Vagina (tissue), 2 donors: ENCODE measurements around the gene PTPRN2. TPM values are rescaled to one million over a fixed set of nuclear protein-coding genes. Genes with fewer than 3 reads are reported as not detected.

Experiments
- DNase-seq, 2 donors: peaks; one replicate each; pipeline ENCODE4 v3.0.0-alpha.2; 2017; ENCODE audit errors: extremely low spot score in 2 of 2
- H3K27ac ChIP-seq: fragments of 200-600 bp; sonication (generic); one replicate; pipeline ENCODE4 v1.5.1; 2019
- H3K27me3 ChIP-seq: fragments of 200-600 bp; sonication (generic); one replicate; pipeline ENCODE4 v1.5.1; 2019
- H3K36me3 ChIP-seq, 2 donors: fragments of 200-600 bp; sonication (generic); one replicate each; pipeline ENCODE4 v1.5.1; 2017 to 2019
- H3K4me1 ChIP-seq: fragments of 200-600 bp; sonication (generic); one replicate; pipeline ENCODE4 v1.5.1; 2019
- H3K4me3 ChIP-seq, 2 donors: fragments of 200-600 bp; sonication (generic); 1 replicate in 1 of 2; 2 replicates in 1 of 2; pipeline ENCODE4 v1.5.1; 2016 to 2019
- H3K9me3 ChIP-seq: fragments of 200-600 bp; sonication (generic); one replicate; pipeline ENCODE4 v1.5.1; 2019
- POLR2A ChIP-seq, 2 donors: fragments of 450-650 bp; IDR thresholded peaks; one replicate each; pipeline ENCODE4 v1.6.1; 2017; ENCODE audit warnings: antibody characterized with exemption in 2 of 2, mild to moderate bottlenecking in 2 of 2, moderate library complexity in 2 of 2
- POLR2AphosphoS5 ChIP-seq, 2 donors: sonication (generic); formaldehyde crosslinking; IDR thresholded peaks; one replicate each; pipeline ENCODE4 v1.9.0; 2017; ENCODE audit warnings: antibody characterized with exemption in 2 of 2, mild to moderate bottlenecking in 2 of 2, low read depth in 1 of 2; ENCODE audit not compliant: insufficient read depth in 1 of 2
- intact Hi-C: fragments of 100-400 bp; cut with DNase I; formaldehyde crosslinking; loops from one replicate; pipeline ENCODE4 v1.15.1; 2023
- total RNA-seq: library from RNA; depleted of rRNA; stranded (reverse); fragments of >200 nt; gene quantifications from one replicate; pipeline ENCODE4 v1.2.3, GENCODE V29; 2016
- TF ChIP-seq, protein P1 (sequence below), 3 experiments: fragments of 450-650 bp in 2 of 3; fragments of 200-600 bp in 1 of 3; sonication (generic) in 1 of 3; IDR thresholded peaks; one replicate each; pipeline ENCODE4 v1.5.1; 2017 to 2019; ENCODE audit warnings: antibody characterized with exemption in 3 of 3, mild to moderate bottlenecking in 2 of 3, moderate library complexity in 2 of 3

Gene PTPRN2
- total RNA-seq, 1 donor from 2014 or later = 7.4 TPM

DNA sequence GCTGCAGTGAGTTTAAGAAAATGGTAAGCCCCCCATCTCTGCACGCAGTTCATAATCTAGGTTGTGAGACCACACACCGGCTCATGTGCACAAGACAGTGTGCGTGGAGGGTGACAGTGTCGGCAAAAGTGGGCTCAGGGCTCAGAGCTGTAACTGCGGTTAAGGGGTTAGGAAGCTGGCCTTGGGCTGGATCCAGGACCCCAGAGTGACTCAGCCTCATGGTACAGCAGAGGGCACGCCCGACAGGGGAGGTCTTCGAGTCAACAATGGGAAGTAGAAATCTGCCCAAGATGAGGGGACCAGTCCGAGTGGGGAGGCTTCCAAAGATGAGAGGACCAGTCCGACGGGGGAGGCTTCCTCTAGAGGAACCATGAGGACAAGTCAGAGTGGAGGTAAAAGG, 813.1 kb downstream of the PTPRN2 start:
- H3K27me3 ChIP-seq = no peaks in the 10 kb centered on the region
- H3K27ac ChIP-seq = no peak overlapping the region
- DNase-seq = no peak
- H3K9me3 ChIP-seq = no peaks in the 10 kb centered on the region
- intact Hi-C loops = no loop called here
- H3K36me3 ChIP-seq = no peaks in the 10 kb centered on the region
- TF ChIP-seq POLR2A (IDR thresholded peaks at IDR 0.05) (no peak), POLR2AphosphoS5 (IDR thresholded peaks at IDR 0.05; ENCODE audit: insufficient read depth in 1 of 2, low read depth in 1 of 2) (no peak)
- TF ChIP-seq, protein P1, sequence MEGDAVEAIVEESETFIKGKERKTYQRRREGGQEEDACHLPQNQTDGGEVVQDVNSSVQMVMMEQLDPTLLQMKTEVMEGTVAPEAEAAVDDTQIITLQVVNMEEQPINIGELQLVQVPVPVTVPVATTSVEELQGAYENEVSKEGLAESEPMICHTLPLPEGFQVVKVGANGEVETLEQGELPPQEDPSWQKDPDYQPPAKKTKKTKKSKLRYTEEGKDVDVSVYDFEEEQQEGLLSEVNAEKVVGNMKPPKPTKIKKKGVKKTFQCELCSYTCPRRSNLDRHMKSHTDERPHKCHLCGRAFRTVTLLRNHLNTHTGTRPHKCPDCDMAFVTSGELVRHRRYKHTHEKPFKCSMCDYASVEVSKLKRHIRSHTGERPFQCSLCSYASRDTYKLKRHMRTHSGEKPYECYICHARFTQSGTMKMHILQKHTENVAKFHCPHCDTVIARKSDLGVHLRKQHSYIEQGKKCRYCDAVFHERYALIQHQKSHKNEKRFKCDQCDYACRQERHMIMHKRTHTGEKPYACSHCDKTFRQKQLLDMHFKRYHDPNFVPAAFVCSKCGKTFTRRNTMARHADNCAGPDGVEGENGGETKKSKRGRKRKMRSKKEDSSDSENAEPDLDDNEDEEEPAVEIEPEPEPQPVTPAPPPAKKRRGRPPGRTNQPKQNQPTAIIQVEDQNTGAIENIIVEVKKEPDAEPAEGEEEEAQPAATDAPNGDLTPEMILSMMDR (IDR thresholded peaks at IDR 0.05) = no peak
- H3K4me3 ChIP-seq = no peak overlapping the region
- H3K4me1 ChIP-seq = no peaks in the 10 kb centered on the region

DNA sequence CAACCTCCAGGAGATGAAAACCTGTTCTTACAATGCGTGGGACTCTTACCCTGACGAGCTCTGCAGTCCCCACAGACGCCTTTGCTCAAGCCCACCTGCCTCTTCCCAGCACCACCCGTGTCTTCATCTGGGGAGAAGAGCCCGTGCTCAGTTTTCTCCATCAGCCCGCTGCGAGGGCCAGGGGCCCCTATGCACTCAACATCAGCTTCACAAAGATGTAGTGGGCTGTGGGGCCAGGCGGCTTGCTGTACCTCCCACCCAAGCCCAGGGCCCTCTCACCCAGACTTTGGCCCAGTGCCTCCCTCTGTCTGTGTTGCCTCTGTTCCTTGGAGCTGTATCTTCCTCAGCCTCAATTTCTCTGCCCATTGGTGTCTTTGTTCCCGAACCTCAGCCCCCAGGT, 814.3 kb downstream of the PTPRN2 start:
- intact Hi-C loops = no loop called here
- no peak overlapping the region for H3K27ac ChIP-seq
- no peaks in the 10 kb centered on the region for H3K9me3 ChIP-seq
- no peaks in the 10 kb centered on the region for H3K4me1 ChIP-seq
- TF ChIP-seq, protein P1 (IDR thresholded peaks at IDR 0.05) = no peak
- TF ChIP-seq POLR2A (IDR thresholded peaks at IDR 0.05) = no peak
- TF ChIP-seq POLR2AphosphoS5 (IDR thresholded peaks at IDR 0.05; ENCODE audit: insufficient read depth in 1 of 2, low read depth in 1 of 2) = no peak
- H3K27me3 ChIP-seq = no peaks in the 10 kb centered on the region
- no peaks in the 10 kb centered on the region for H3K36me3 ChIP-seq
- no peak overlapping the region for H3K4me3 ChIP-seq
- DNase-seq = no peak

DNA sequence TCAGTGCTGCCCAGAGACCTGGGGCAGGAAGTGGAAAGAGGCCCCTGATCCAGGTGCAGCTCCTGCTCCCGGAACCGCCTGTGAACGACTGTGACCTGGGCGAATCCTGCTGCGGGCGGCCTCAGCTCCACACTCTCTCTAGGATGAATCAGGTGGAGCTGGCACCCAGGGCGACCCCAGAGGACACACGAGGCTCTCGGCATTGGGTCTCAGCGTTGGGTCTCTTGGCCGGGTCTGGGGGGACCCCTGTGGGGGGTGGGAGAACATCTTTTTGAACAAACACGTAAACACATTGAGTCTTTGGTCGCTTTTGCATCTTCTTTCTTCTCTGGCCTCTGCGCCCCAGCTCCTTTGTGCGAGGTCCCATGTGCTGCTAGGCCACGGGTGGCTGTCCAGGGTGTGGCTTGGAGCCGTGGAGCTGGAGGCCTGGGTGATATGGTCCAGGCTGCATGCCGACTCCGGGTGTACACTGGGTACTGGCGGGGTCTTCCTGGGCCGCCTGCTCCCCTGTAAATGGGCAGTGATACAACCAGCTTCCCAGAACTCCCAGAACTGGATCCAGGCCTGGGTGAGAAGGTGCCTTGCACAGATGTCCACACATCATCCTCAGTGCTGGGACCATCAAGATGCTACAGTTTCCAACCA, 815.0 kb downstream of the PTPRN2 start:
- TF ChIP-seq POLR2A (IDR thresholded peaks at IDR 0.05) (no peak), POLR2AphosphoS5 (IDR thresholded peaks at IDR 0.05; ENCODE audit: insufficient read depth in 1 of 2, low read depth in 1 of 2) (no peak)
- TF ChIP-seq, protein P1 (IDR thresholded peaks at IDR 0.05) = no peak
- Histone ChIP-seq H3K4me3 (no peak overlapping the region), H3K9me3 (no peaks in the 10 kb centered on the region), H3K27me3 (no peaks in the 10 kb centered on the region), H3K27ac (no peak overlapping the region), H3K4me1 (no peaks in the 10 kb centered on the region), H3K36me3 (no peaks in the 10 kb centered on the region)
- intact Hi-C loops = no loop called here
- no peak for DNase-seq

DNA sequence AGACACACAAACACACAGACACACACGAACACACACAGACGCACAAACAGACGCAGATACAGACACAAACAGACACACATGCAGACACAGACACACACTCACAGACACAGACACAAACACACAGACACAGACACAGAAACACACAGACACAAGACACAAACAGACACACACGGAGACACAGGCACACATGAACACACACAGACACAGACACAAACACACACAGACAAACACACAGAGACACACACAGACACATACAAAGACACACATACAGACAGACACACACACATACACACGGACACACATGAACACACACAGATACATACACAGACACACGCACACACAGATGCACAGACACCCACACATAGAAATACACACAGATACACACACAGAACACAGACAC, 815.9 kb downstream of the PTPRN2 start:
- no peaks in the 10 kb centered on the region for H3K36me3 ChIP-seq
- no peak for TF ChIP-seq POLR2AphosphoS5 (IDR thresholded peaks at IDR 0.05; ENCODE audit: insufficient read depth in 1 of 2, low read depth in 1 of 2)
- TF ChIP-seq, protein P1 (IDR thresholded peaks at IDR 0.05) = no peak
- TF ChIP-seq POLR2A (IDR thresholded peaks at IDR 0.05) = no peak
- DNase-seq = no peak
- no peaks in the 10 kb centered on the region for H3K9me3 ChIP-seq
- H3K27ac ChIP-seq = no peak overlapping the region
- H3K4me3 ChIP-seq = no peak overlapping the region
- H3K4me1 ChIP-seq = no peaks in the 10 kb centered on the region
- no peaks in the 10 kb centered on the region for H3K27me3 ChIP-seq
- intact Hi-C loops = no loop called here

DNA sequence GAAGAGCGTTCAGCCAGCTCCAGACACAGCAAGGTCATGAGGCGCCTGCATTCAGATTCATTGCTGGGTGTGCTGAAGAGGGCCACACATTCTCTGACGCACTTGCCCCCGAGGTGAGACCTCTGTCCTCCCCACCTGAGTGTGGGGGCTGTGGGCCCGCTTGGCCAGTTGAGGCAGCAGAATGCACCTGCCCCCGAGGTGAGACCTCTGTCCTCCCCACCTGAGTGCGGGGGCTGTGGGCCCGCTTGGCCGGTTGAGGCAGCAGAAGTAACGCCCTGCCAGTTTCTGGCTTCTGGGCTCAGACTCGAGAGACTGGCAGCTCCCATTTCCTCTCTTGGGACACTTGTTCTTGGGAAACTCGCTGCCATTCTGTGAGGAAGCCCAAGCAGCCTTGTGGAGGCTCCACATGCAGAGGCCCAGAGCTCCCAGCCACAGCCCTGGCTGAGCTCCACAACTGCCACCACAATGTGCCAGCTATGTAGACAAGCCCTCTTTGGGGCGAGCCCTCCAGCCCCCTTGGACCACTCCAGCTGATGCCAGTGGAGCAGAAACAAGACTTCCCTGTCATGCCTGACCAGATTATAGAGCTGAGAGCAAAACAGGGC, 816.8 kb downstream of the PTPRN2 start:
- Histone ChIP-seq H3K27ac (no peak overlapping the region), H3K36me3 (no peaks in the 10 kb centered on the region), H3K27me3 (no peaks in the 10 kb centered on the region), H3K4me1 (no peaks in the 10 kb centered on the region), H3K9me3 (no peaks in the 10 kb centered on the region), H3K4me3 (no peak overlapping the region)
- no peak for DNase-seq
- no peak for TF ChIP-seq POLR2AphosphoS5 (IDR thresholded peaks at IDR 0.05; ENCODE audit: insufficient read depth in 1 of 2, low read depth in 1 of 2)
- no peak for TF ChIP-seq POLR2A (IDR thresholded peaks at IDR 0.05)
- TF ChIP-seq, protein P1 (IDR thresholded peaks at IDR 0.05) = no peak
- intact Hi-C loops = no loop called here
